Body of pancreas (tissue), 4 donors: ENCODE data around the gene OXTR. TPM values are rescaled to one million over a fixed set of nuclear protein-coding genes. Genes with fewer than 3 reads are reported as not detected.

Source experiments
- ATAC-seq: fragments of 150-250 bp; one replicate; pipeline ENCODE4 v1.9.1; 2016
- DNase-seq, 4 donors: peaks; one replicate each; pipeline ENCODE4 v3.0.0-alpha.2; 2019
- H3K27ac ChIP-seq, 4 donors: fragments of 200-600 bp; sonication (generic); 1 replicate in 3 of 4; 2 replicates in 1 of 4; pipeline versions ENCODE4 v1.5.1 to v1.6.1; 2016 to 2019; ENCODE audit warnings: mild to moderate bottlenecking in 1 of 4, mixed read lengths in 1 of 4, moderate library complexity in 1 of 4
- H3K27me3 ChIP-seq, 2 donors: fragments of 200-600 bp; sonication (generic); one replicate each; pipeline ENCODE4 v1.6.0; 2016; ENCODE audit warnings: mild to moderate bottlenecking in 1 of 2
- H3K36me3 ChIP-seq, 2 donors: fragments of 200-600 bp; sonication (generic); replicated peaks in 1 of 2; 2 replicates each; pipeline ENCODE4 v1.5.1; 2016; ENCODE audit warnings: low read depth in 2 of 2; ENCODE audit not compliant: insufficient read depth in 1 of 2
- H3K4me1 ChIP-seq: fragments of 200-600 bp; sonication (generic); one replicate; pipeline ENCODE4 v1.6.0; 2016
- H3K4me3 ChIP-seq, 2 donors: fragments of 200-600 bp; sonication (generic); 1 replicate in 1 of 2; 2 replicates in 1 of 2; pipeline ENCODE4 v1.5.1; 2016 to 2019
- H3K9me3 ChIP-seq, 3 donors: fragments of 200-600 bp; sonication (generic); 1 replicate in 2 of 3; 2 replicates in 1 of 3; pipeline ENCODE4 v1.5.1; 2016
- POLR2A ChIP-seq, 3 donors: fragments of 450-650 bp; IDR thresholded peaks; one replicate each; pipeline ENCODE4 v1.6.1; 2016; ENCODE audit warnings: antibody characterized with exemption in 3 of 3, mild to moderate bottlenecking in 2 of 3
- WGBS, 2 donors: methylation state at CpG; one replicate each; pipeline ENCODE4 v1.1.5; 2017; 5-methylcytosine and 5-hydroxymethylcytosine counted together
- intact Hi-C: fragments of 100-400 bp; cut with DNase I; formaldehyde crosslinking; loops from one replicate; pipeline ENCODE4 v1.15.1; 2023
- total RNA-seq, 2 donors: library from RNA; depleted of rRNA; stranded (reverse); fragments of >200 nt; gene quantifications; one replicate each; pipeline ENCODE4 v1.1.0, GENCODE V29; 2016
- TF ChIP-seq, protein P1 (sequence below), 7 experiments: fragments of 450-650 bp in 4 of 7; fragments of 200-600 bp in 3 of 7; sonication (generic) in 3 of 7; IDR thresholded peaks; one replicate each; pipeline ENCODE4 v1.5.1; 2016 to 2019; ENCODE audit warnings: antibody characterized with exemption in 7 of 7

The OXTR gene
- total RNA-seq, 2 donors from 2014 or later, result 0.33 TPM; not detected in 1

DNA sequence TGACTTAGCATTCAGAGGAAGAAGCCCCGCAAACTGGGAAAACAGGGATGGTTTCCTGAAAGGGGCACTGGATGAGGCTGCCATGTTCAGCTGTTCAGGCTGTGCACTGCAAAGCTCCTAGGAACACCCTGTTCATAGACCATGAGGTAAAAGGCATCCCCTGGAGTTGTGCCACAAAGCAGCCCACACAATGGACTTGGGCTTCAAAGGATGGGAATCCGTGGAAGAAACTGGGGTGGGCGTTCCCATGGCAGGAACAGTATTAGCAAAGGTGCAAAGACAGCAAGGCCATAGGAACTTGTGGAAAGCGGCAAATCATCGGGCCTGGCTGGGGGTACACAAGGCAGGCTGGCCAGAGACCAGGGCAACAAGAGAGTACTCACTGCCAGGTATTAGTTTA is 8.9 kb downstream of the OXTR start:
- Histone ChIP-seq H3K9me3 (no peaks in the 10 kb centered on the region), H3K27ac (no peak overlapping the region), H3K36me3 (no peaks in the 10 kb centered on the region), H3K4me1 (no peaks in the 10 kb centered on the region), H3K27me3 (no peaks in the 10 kb centered on the region), H3K4me3 (no peak overlapping the region)
- intact Hi-C loops, result no loop called here
- no peak for DNase-seq
- no peak for ATAC-seq
- 56 to 77% methylated on average over 5 of the region's 5 CpGs for WGBS, 2 donors
- TF ChIP-seq, protein P1, sequence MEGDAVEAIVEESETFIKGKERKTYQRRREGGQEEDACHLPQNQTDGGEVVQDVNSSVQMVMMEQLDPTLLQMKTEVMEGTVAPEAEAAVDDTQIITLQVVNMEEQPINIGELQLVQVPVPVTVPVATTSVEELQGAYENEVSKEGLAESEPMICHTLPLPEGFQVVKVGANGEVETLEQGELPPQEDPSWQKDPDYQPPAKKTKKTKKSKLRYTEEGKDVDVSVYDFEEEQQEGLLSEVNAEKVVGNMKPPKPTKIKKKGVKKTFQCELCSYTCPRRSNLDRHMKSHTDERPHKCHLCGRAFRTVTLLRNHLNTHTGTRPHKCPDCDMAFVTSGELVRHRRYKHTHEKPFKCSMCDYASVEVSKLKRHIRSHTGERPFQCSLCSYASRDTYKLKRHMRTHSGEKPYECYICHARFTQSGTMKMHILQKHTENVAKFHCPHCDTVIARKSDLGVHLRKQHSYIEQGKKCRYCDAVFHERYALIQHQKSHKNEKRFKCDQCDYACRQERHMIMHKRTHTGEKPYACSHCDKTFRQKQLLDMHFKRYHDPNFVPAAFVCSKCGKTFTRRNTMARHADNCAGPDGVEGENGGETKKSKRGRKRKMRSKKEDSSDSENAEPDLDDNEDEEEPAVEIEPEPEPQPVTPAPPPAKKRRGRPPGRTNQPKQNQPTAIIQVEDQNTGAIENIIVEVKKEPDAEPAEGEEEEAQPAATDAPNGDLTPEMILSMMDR (IDR thresholded peaks at IDR 0.05), result no peak
- no peak for TF ChIP-seq POLR2A (IDR thresholded peaks at IDR 0.05)

DNA sequence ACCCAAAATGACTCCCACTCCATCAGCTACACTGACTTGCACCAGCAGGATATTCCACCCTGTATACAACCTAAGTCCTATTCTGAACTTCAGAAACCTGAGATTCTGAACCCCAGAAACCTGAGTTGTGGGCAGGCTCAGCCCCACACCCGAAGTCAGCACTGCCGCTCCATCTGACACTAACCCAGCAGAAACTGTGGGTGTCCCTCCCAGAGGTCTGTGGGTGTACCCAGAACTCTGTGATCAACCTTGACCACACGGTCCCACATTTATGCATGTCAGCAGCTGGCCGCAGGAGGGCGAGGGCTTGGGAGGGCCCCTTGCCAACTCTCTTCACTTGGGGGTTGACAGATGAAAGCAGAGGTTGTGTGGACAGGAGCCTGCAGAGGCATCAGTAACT is 9.3 kb downstream of the OXTR start:
- Histone ChIP-seq H3K4me1 (no peaks in the 10 kb centered on the region), H3K9me3 (no peaks in the 10 kb centered on the region), H3K27me3 (no peaks in the 10 kb centered on the region), H3K4me3 (no peak overlapping the region), H3K27ac (no peak overlapping the region), H3K36me3 (no peaks in the 10 kb centered on the region)
- WGBS, 2 donors, result 79 to 88% methylated on average over 4 to 5 of the region's 5 CpGs
- intact Hi-C loops, result no loop called here
- TF ChIP-seq, protein P1 (IDR thresholded peaks at IDR 0.05), result no peak
- TF ChIP-seq POLR2A (IDR thresholded peaks at IDR 0.05), result no peak
- ATAC-seq (no peak), DNase-seq (no peak)

DNA sequence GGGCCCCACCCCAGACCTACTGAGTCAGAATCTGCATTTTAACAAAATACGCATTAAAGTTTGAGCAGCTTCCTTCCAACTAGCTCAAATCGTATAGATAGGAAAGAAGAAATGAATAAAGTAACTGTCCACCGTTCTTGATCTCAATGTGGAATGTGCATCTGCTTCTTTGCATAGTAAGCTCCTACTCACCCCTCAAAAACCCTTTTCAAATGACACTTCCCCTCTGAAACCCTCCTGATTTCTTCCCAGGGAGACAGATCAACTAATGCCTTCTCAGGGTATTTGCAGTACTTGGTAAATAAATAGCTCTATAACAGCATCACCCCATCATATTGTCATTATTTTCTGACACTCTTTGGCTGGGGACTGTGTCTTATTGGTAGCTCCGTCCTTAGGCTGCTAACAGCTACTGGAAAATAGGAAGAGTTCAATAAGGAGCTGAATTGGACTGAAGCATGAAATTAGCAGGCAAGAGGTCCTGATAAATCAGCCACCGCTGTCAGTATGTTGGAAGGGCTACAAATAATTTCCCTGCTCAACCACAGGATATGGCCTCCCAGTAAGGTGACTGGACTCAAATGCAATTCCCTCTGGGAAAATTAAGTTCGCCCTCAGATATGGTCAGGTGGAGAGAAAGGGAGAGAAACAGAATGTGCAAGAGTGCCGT is 10.2 kb downstream of the OXTR start:
- WGBS, 2 donors, result 75% methylated on average over 7 of the region's 7 CpGs
- TF ChIP-seq, protein P1 (IDR thresholded peaks at IDR 0.05), result no peak
- TF ChIP-seq POLR2A (IDR thresholded peaks at IDR 0.05), result no peak
- intact Hi-C loops, result no loop called here
- DNase-seq (no peak), ATAC-seq (no peak)
- Histone ChIP-seq H3K4me3 (no peak overlapping the region), H3K4me1 (no peaks in the 10 kb centered on the region), H3K9me3 (no peaks in the 10 kb centered on the region), H3K27ac (no peak overlapping the region), H3K27me3 (no peaks in the 10 kb centered on the region), H3K36me3 (no peaks in the 10 kb centered on the region)

DNA sequence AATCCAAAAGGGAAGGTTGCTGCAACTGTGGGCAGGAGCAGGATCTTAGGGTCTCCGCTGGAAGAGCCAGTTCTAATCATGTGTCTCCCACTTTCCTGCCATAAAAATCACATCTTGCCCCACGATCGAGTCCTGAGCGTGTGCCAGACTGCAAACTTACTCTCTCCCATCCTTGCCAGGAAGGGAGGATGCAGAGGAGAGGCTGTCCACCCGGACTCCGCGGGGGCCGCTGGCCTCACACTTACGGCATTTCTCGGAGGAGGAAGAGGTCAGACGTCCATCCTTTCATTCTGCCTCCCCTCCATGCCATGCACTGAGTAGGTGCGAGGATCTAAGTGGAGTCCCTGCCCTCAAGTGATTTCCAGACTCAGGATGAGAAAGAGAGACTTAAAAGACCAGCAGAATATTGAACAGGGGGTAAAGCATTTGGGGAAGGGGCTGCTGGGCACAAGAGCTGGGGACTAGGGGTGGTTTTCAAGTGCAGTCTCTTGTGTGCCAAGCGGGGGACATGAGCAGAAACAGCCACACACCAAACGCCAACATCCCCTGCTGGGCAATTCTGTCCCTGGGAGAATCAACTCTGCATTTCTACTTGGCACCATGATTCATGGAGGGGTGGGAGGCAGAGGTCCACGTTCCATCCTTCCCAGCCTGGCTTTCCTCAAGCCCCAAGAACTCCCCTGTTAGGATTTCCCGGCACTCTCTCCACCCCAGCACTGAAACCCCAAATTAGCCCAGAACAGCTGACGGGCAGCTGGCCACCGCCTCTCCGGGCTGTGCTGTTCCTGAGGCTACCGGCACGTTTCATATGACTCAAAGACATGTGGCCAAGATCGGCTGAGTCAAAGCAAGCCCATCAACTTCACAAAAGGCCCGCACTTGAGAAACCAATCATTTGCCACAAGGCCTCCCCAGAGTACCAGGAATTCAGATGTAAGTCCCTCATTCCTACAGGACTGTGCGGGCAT is 11.6 kb downstream of the OXTR start:
- WGBS, 2 donors, result 71 to 80% methylated on average over 23 to 24 of the region's 24 CpGs
- intact Hi-C loops, result no loop called here
- Histone ChIP-seq H3K4me3 (no peak overlapping the region), H3K9me3 (no peaks in the 10 kb centered on the region), H3K27ac (no peak overlapping the region), H3K36me3 (no peaks in the 10 kb centered on the region), H3K27me3 (no peaks in the 10 kb centered on the region), H3K4me1 (no peaks in the 10 kb centered on the region)
- DNase-seq, result no peak
- TF ChIP-seq POLR2A (IDR thresholded peaks at IDR 0.05), result no peak
- TF ChIP-seq, protein P1 (IDR thresholded peaks at IDR 0.05), result no peak
- no peak for ATAC-seq
